T47D (cell line): ENCODE measurements around the gene CCDC106.

Experiments
- DNase-seq, 2 experiments: peaks; one replicate each; pipeline versions ENCODE4 v3.0.0 to v3.0.0-alpha.2; 2011 to 2012; ENCODE audit warnings: low read depth in 1 of 2, low spot score in 1 of 2
- JUND ChIP-seq: IDR thresholded peaks from 2 replicates; pipeline ENCODE4 v1.6.1; 2012; ENCODE audit warnings: low read depth
- in situ Hi-C: cut with HindIII; loops from 2 replicates; pipeline ENCODE4 v1.10.0; 2016; ENCODE audit warnings: low sequenced_read_pairs, low pct_unique_long_range_greater_than_20kb

Gene CCDC106

GRCh38 chr19:55632463-55632834 lies 15.6 kb upstream of the CCDC106 start:
- in situ Hi-C loops, result no loop called here
- TF ChIP-seq JUND, result no peak
- peak in 1 of 2 experiments; percentile 94 for DNase-seq

- no peak for TF ChIP-seq JUND
- DNase-seq, result no peak
- in situ Hi-C loops, result no loop called here
Observed at GRCh38 chr19:55633861-55634260, 14.2 kb upstream of the CCDC106 start.

GRCh38 chr19:55635334-55635717 lies 12.7 kb upstream of the CCDC106 start:
- no peak for DNase-seq
- no peak for TF ChIP-seq JUND
- in situ Hi-C loops, result no loop called here

GRCh38 chr19:55635856-55636440 lies 12.1 kb upstream of the CCDC106 start:
- in situ Hi-C loops, result no loop called here
- no peak for DNase-seq
- no peak for TF ChIP-seq JUND

GRCh38 chr19:55636723-55637122 lies 11.3 kb upstream of the CCDC106 start:
- TF ChIP-seq JUND, result no peak
- no peak for DNase-seq
- in situ Hi-C loops, result no loop called here

GRCh38 chr19:55637534-55637933 lies 10.5 kb upstream of the CCDC106 start:
- in situ Hi-C loops, result no loop called here
- no peak for TF ChIP-seq JUND
- no peak for DNase-seq

GRCh38 chr19:55638864-55639359 lies 9.1 kb upstream of the CCDC106 start:
- in situ Hi-C loops, result no loop called here
- DNase-seq, result peak in 1 of 2 experiments; percentile 68

GRCh38 chr19:55640043-55640576 lies 7.9 kb upstream of the CCDC106 start:
- in situ Hi-C loops, result no loop called here
- DNase-seq, result peak in 1 of 2 experiments; percentile 74
- TF ChIP-seq JUND, result no peak

More at GRCh38 chr19:55638864-55639359, 9.1 kb upstream of the CCDC106 start:
- no peak for TF ChIP-seq JUND

- DNase-seq, result peak; percentile 51 to 79
- in situ Hi-C loops, result no loop called here
- no peak for TF ChIP-seq JUND
Observed at GRCh38 chr19:55640577-55641425, 7.2 kb upstream of the CCDC106 start, which contains the start of gene ZNF580. Gene ZNF580, plus strand, starts transcription at chr19:55641002. Its CDS starts 1,507 bp downstream, at chr19:55642509.

GRCh38 chr19:55641426-55642152 lies 6.4 kb upstream of the CCDC106 start:
- in situ Hi-C loops, result no loop called here
- no peak for DNase-seq
- no peak for TF ChIP-seq JUND

GRCh38 chr19:55642153-55643002 lies 5.6 kb upstream of the CCDC106 start:
- TF ChIP-seq JUND, result no peak

More at GRCh38 chr19:55642153-55643002, 5.6 kb upstream of the CCDC106 start:
- in situ Hi-C loops, result no loop called here
- peak in 1 of 2 experiments; percentile 30 for DNase-seq
